ENCODE data around the gene BPIFB2. TPM values are rescaled to one million over a fixed set of nuclear protein-coding genes. Genes with fewer than 3 reads are reported as not detected.
"Not testable (repeated sequence)": the region's sequence is repeated elsewhere in the genome, so short reads cannot be mapped to it uniquely, and the experiment has no call there.

Gene BPIFB2
- not detected for total RNA-seq

GRCh38 chr20:33007376-33008335 is at the start of gene BPIFB2:
Gene BPIFB2, plus strand, starts transcription at chr20:33007704. Its CDS starts 871 bp downstream, at chr20:33008575.
- DNase-seq (no peak), ATAC-seq (no peak)
- H3K4me3 Mint-ChIP-seq = no peak within 1 kb of the TSS
- intact Hi-C loops (cut with DNase I, micrococcal nuclease) = loop anchor here in 1 of 2 experiments (10.0 kb wide), 1 partner anchor 63 kb away; no protein-coding TSS in a partner anchor
- ChIA-PET CTCF (interaction anchor here (0.9 to 3.9 kb wide), 4 partner anchors 31 to 208 kb away, joined by 3 to 25 read pairs (median 4); no protein-coding TSS in a partner anchor), POLR2A (no interaction called here)
- peaks cover 3% of the 10 kb centered on the region for H3K4me1 Mint-ChIP-seq
- no peak within 1 kb of the TSS for H3K27ac Mint-ChIP-seq
- H3K27me3 Mint-ChIP-seq = no peaks in the 10 kb centered on the region
- no peaks in the 10 kb centered on the region for H3K36me3 Mint-ChIP-seq (ENCODE audit: low read depth)
- H3K9me3 Mint-ChIP-seq (ENCODE audit: low read depth) = peaks cover 3% of the 10 kb centered on the region

- peaks cover 12% of the 10 kb centered on the region for H3K36me3 Mint-ChIP-seq (ENCODE audit: low read depth)
- peaks cover 18% of the 10 kb centered on the region for H3K9me3 Mint-ChIP-seq (ENCODE audit: low read depth)
- DNase-seq (no peak), ATAC-seq (no peak)
- peaks cover 15% of the 10 kb centered on the region for H3K4me1 Mint-ChIP-seq
- no peaks in the 10 kb centered on the region for H3K27me3 Mint-ChIP-seq
- ChIA-PET POLR2A (no interaction called here), CTCF (interaction anchor here (0.7 to 1.3 kb wide), 4 partner anchors 9 to 474 kb away, joined by 4 to 6 read pairs (median 4); no protein-coding TSS in a partner anchor)
- H3K27ac Mint-ChIP-seq = no peak overlapping the region
- intact Hi-C loops (cut with DNase I, micrococcal nuclease) = no loop called here
- H3K4me3 Mint-ChIP-seq = no peak overlapping the region
Measured at GRCh38 chr20:32958574-32958973, 48.9 kb upstream of the BPIFB2 start.

GRCh38 chr20:32959351-32960221 is 47.9 kb upstream of the BPIFB2 start:
- peaks cover 10% of the 10 kb centered on the region for H3K36me3 Mint-ChIP-seq (ENCODE audit: low read depth)
- no peaks in the 10 kb centered on the region for H3K27me3 Mint-ChIP-seq
- DNase-seq (no peak), ATAC-seq (no peak)
- ChIA-PET POLR2A (interaction anchor here (0.8 kb wide), 1 partner anchor 14 kb away, joined by 3 read pairs; no protein-coding TSS in a partner anchor), CTCF (interaction anchor here (0.6 to 1.8 kb wide), 2 partner anchors 14 to 100 kb away, joined by 3 to 8 read pairs; no protein-coding TSS in a partner anchor)
- no peak overlapping the region for H3K27ac Mint-ChIP-seq
- H3K4me1 Mint-ChIP-seq = peaks cover 19% of the 10 kb centered on the region
- no peak overlapping the region for H3K4me3 Mint-ChIP-seq
- H3K9me3 Mint-ChIP-seq (ENCODE audit: low read depth) = peaks cover 18% of the 10 kb centered on the region
- intact Hi-C loops (cut with DNase I, micrococcal nuclease) = loop anchor here in 1 of 2 experiments (10.0 kb wide), 1 partner anchor 705 kb away; no protein-coding TSS in a partner anchor

- peaks cover 19% of the 10 kb centered on the region for H3K4me1 Mint-ChIP-seq
- POLR2A ChIA-PET = interaction anchor here (0.8 kb wide), 1 partner anchor 13 kb away, joined by 3 read pairs; no protein-coding TSS in a partner anchor
- ATAC-seq (no peak), DNase-seq (no peak)
- H3K36me3 Mint-ChIP-seq (ENCODE audit: low read depth) = peaks cover 10% of the 10 kb centered on the region
- H3K4me3 Mint-ChIP-seq = no peak overlapping the region
- no peaks in the 10 kb centered on the region for H3K27me3 Mint-ChIP-seq
- H3K27ac Mint-ChIP-seq = no peak overlapping the region
- CTCF ChIA-PET = interaction anchor here (1.8 kb wide), 1 partner anchor 15 kb away, joined by 8 read pairs; no protein-coding TSS in a partner anchor
- peaks cover 18% of the 10 kb centered on the region for H3K9me3 Mint-ChIP-seq (ENCODE audit: low read depth)
- intact Hi-C loops (cut with DNase I, micrococcal nuclease) = loop anchor here in 1 of 2 experiments (10.0 kb wide), 1 partner anchor 705 kb away; no protein-coding TSS in a partner anchor
Measured at GRCh38 chr20:32960222-32960518, 47.3 kb upstream of the BPIFB2 start.

- POLR2A ChIA-PET = interaction anchor here (0.8 kb wide), 1 partner anchor 12 kb away, joined by 3 read pairs; no protein-coding TSS in a partner anchor
- CTCF ChIA-PET = interaction anchor here (1.8 kb wide), 1 partner anchor 16 kb away, joined by 8 read pairs; no protein-coding TSS in a partner anchor
- ATAC-seq (no peak), DNase-seq (no peak)
- Mint-ChIP-seq H3K9me3 (ENCODE audit: low read depth) (peaks cover 15% of the 10 kb centered on the region), H3K27ac (no peak overlapping the region), H3K27me3 (no peaks in the 10 kb centered on the region), H3K36me3 (ENCODE audit: low read depth) (peaks cover 10% of the 10 kb centered on the region), H3K4me1 (peaks cover 19% of the 10 kb centered on the region), H3K4me3 (no peak overlapping the region)
- intact Hi-C loops (cut with DNase I, micrococcal nuclease) = loop anchor here in 1 of 2 experiments (10.0 kb wide), 1 partner anchor 706 kb away; no protein-coding TSS in a partner anchor
Measured at GRCh38 chr20:32960849-32961731, 46.4 kb upstream of the BPIFB2 start.

- peaks cover 11% of the 10 kb centered on the region for H3K9me3 Mint-ChIP-seq (ENCODE audit: low read depth)
- CTCF ChIA-PET = interaction anchor here (1.5 kb wide), 1 partner anchor 12 kb away, joined by 3 read pairs; no protein-coding TSS in a partner anchor
- H3K27ac Mint-ChIP-seq = no peak overlapping the region
- H3K4me1 Mint-ChIP-seq = peaks cover 19% of the 10 kb centered on the region
- intact Hi-C loops (cut with DNase I, micrococcal nuclease) = loop anchor here in 1 of 2 experiments (10.0 kb wide), 1 partner anchor 707 kb away; no protein-coding TSS in a partner anchor
- POLR2A ChIA-PET = no interaction called here
- H3K27me3 Mint-ChIP-seq = no peaks in the 10 kb centered on the region
- ATAC-seq (no peak), DNase-seq (no peak)
- peaks cover 8% of the 10 kb centered on the region for H3K36me3 Mint-ChIP-seq (ENCODE audit: low read depth)
- no peak overlapping the region for H3K4me3 Mint-ChIP-seq
Measured at GRCh38 chr20:32962053-32962452, 45.5 kb upstream of the BPIFB2 start.

- CTCF ChIA-PET = interaction anchor here (1.5 to 2.1 kb wide), 2 partner anchors 12 to 17 kb away, joined by 3 to 10 read pairs; no protein-coding TSS in a partner anchor
- intact Hi-C loops (cut with DNase I, micrococcal nuclease) = loop anchor here in 1 of 2 experiments (10.0 kb wide), 1 partner anchor 708 kb away; no protein-coding TSS in a partner anchor
- H3K36me3 Mint-ChIP-seq (ENCODE audit: low read depth); ATAC-seq; H3K4me3 Mint-ChIP-seq; DNase-seq; H3K27me3 Mint-ChIP-seq; POLR2A ChIA-PET; H3K27ac Mint-ChIP-seq; H3K9me3 Mint-ChIP-seq (ENCODE audit: low read depth): not testable (repeated sequence)
- peaks cover 19% of the 10 kb centered on the region for H3K4me1 Mint-ChIP-seq
Measured at GRCh38 chr20:32962646-32963045, 44.9 kb upstream of the BPIFB2 start.

- ATAC-seq (no peak), DNase-seq (no peak)
- intact Hi-C loops (cut with DNase I, micrococcal nuclease) = loop anchor here in 1 of 2 experiments (10.0 kb wide), 1 partner anchor 708 kb away; no protein-coding TSS in a partner anchor
- H3K27ac Mint-ChIP-seq = no peak overlapping the region
- H3K27me3 Mint-ChIP-seq = no peaks in the 10 kb centered on the region
- no peak overlapping the region for H3K4me3 Mint-ChIP-seq
- CTCF ChIA-PET = interaction anchor here (1.5 to 2.1 kb wide), 2 partner anchors 11 to 17 kb away, joined by 3 to 10 read pairs; no protein-coding TSS in a partner anchor
- peaks cover 19% of the 10 kb centered on the region for H3K4me1 Mint-ChIP-seq
- POLR2A ChIA-PET = no interaction called here
- peaks cover 2% of the 10 kb centered on the region for H3K9me3 Mint-ChIP-seq (ENCODE audit: low read depth)
- peaks cover 2% of the 10 kb centered on the region for H3K36me3 Mint-ChIP-seq (ENCODE audit: low read depth)
Measured at GRCh38 chr20:32963176-32963575, 44.3 kb upstream of the BPIFB2 start.

GRCh38 chr20:32964575-32964974 is 42.9 kb upstream of the BPIFB2 start:
- Mint-ChIP-seq H3K27me3 (no peaks in the 10 kb centered on the region), H3K27ac (no peak overlapping the region), H3K4me1 (peaks cover 19% of the 10 kb centered on the region), H3K36me3 (ENCODE audit: low read depth) (peaks cover 2% of the 10 kb centered on the region), H3K9me3 (ENCODE audit: low read depth) (no peaks in the 10 kb centered on the region), H3K4me3 (no peak overlapping the region)
- no peak for ATAC-seq
- ChIA-PET CTCF (interaction anchor here (1.2 to 2.1 kb wide), 3 partner anchors 14 to 40 kb away, joined by 3 to 10 read pairs (median 4); partner anchors contain the start of gene SUN5), POLR2A (no interaction called here)
- intact Hi-C loops (cut with DNase I, micrococcal nuclease) = loop anchor here in 1 of 2 experiments (10.0 kb wide), 1 partner anchor 710 kb away; no protein-coding TSS in a partner anchor
- no peak for DNase-seq

- intact Hi-C loops (cut with DNase I, micrococcal nuclease) = loop anchor here in 1 of 2 experiments (5.0 to 10.0 kb wide), 3 partner anchors 223 to 758 kb away; partner anchors contain the start of genes COMMD7, PLAGL2 and POFUT1
- no peak for ATAC-seq
- POLR2A ChIA-PET = interaction anchor here (0.9 kb wide), 1 partner anchor 15 kb away, joined by 3 read pairs; no protein-coding TSS in a partner anchor
- Mint-ChIP-seq H3K36me3 (ENCODE audit: low read depth) (peaks cover 2% of the 10 kb centered on the region), H3K27ac (peak overlapping the region; percentile 42), H3K4me3 (no peak overlapping the region), H3K4me1 (peaks cover 19% of the 10 kb centered on the region), H3K9me3 (ENCODE audit: low read depth) (no peaks in the 10 kb centered on the region), H3K27me3 (no peaks in the 10 kb centered on the region)
- DNase-seq = no peak
- CTCF ChIA-PET = interaction anchor here (1.2 to 1.8 kb wide), 3 partner anchors 9 to 20 kb away, joined by 3 to 14 read pairs (median 4); no protein-coding TSS in a partner anchor
Measured at GRCh38 chr20:32965115-32965514, 42.4 kb upstream of the BPIFB2 start.

Data from activated CD4-positive, alpha-beta T cell treated with anti-CD3 and anti-CD28 coated beads for 36 hours (primary cell).